Astrocyte of the spinal cord (primary cell): ENCODE measurements around the gene TARS2.

ENCODE experiments used
- DNase-seq: peaks from one replicate; pipeline ENCODE4 v3.0.0; 2011; ENCODE audit warnings: low read depth, low spot score
- H3K4me3 ChIP-seq: 2 replicates; pipeline ENCODE4 v1.5.1; 2011; ENCODE audit warnings: low read depth, mild to moderate bottlenecking, low read length, moderate library complexity
- CTCF ChIP-seq: IDR thresholded peaks from 2 replicates; pipeline ENCODE4 v1.5.1; 2012; ENCODE audit warnings: low read depth, mild to moderate bottlenecking, low read length, inconsistent platforms
- in situ Hi-C: cut with HindIII; loops from 2 replicates; pipeline ENCODE4 v1.10.0; 2017; ENCODE audit warnings: low sequenced_read_pairs

TARS2 gene

GRCh38 chr1:150554086-150554452 is 66.8 kb downstream of the TARS2 start:
- in situ Hi-C loops: no loop called here
- no peak for DNase-seq
- no peak for TF ChIP-seq CTCF
- H3K4me3 ChIP-seq: no peak overlapping the region

- TF ChIP-seq CTCF: no peak
- DNase-seq: no peak
- H3K4me3 ChIP-seq: no peak overlapping the region
- in situ Hi-C loops: no loop called here
These were observed 68.2 kb downstream of the TARS2 start for GRCh38 chr1:150555198-150555970.

GRCh38 chr1:150555971-150556865 is 69.0 kb downstream of the TARS2 start:
- no peak for TF ChIP-seq CTCF
- no peak for DNase-seq
- in situ Hi-C loops: no loop called here
- no peak overlapping the region for H3K4me3 ChIP-seq

GRCh38 chr1:150557065-150557600 is 69.9 kb downstream of the TARS2 start:
- in situ Hi-C loops: no loop called here

More at GRCh38 chr1:150557065-150557600, 69.9 kb downstream of the TARS2 start:
- no peak for DNase-seq
- no peak for TF ChIP-seq CTCF
- H3K4me3 ChIP-seq: no peak overlapping the region
